HepG2 (cell line): Measurements from ENCODE around the gene SLC25A22. TPM values are rescaled to one million over a fixed set of nuclear protein-coding genes. Genes with fewer than 3 reads are reported as not detected.

Source experiments
- AGO1 ChIP-seq: fragments of 200-400 bp; formaldehyde crosslinking; IDR thresholded peaks from 2 replicates; pipeline ENCODE4 v1.6.1; 2017; ENCODE audit warnings: mild to moderate bottlenecking, low read depth, low read length, moderate library complexity; ENCODE audit not compliant: poor library complexity, severe bottlenecking
- CBX2 ChIP-seq, 2 experiments: fragments of 200-600 bp in 1 of 2; sonication (generic); formaldehyde crosslinking in 1 of 2; IDR thresholded peaks; 2 replicates each; pipeline versions ENCODE4 v1.7.0 to v1.8.1; 2018 to 2022; ENCODE audit warnings: low read depth in 2 of 2, low read length in 1 of 2, mild to moderate bottlenecking in 1 of 2, missing genetic modification reagents in 1 of 2
- ERF ChIP-seq: IDR thresholded peaks from 2 replicates; pipeline ENCODE4 v1.6.1; 2018; ENCODE audit warnings: missing biosample characterization, missing genetic modification reagents
- KLF9 ChIP-seq: IDR thresholded peaks from 2 replicates; pipeline ENCODE4 v1.6.1; 2016; ENCODE audit warnings: low read depth
- RBM39 ChIP-seq: fragments of 200-400 bp; formaldehyde crosslinking; IDR thresholded peaks from one replicate; pipeline ENCODE4 v1.6.1; 2018; ENCODE audit warnings: antibody characterized with exemption, mild to moderate bottlenecking, low read depth, low read length; ENCODE audit not compliant: poor library complexity, severe bottlenecking
- SSRP1 ChIP-seq: IDR thresholded peaks from 2 replicates; pipeline ENCODE4 v1.6.1; 2016; ENCODE audit warnings: control low read depth
- ZBTB42 ChIP-seq: sonication (generic); formaldehyde crosslinking; IDR thresholded peaks from 2 replicates; pipeline ENCODE4 v1.5.0; 2020; ENCODE audit warnings: mild to moderate bottlenecking, missing genetic modification reagents
- ZEB1 ChIP-seq: IDR thresholded peaks from 2 replicates; pipeline ENCODE4 v1.6.1; 2012; ENCODE audit warnings: mild to moderate bottlenecking, low read depth, inconsistent platforms; ENCODE audit not compliant: insufficient replicate concordance
- ZFP41 ChIP-seq: sonication (generic); formaldehyde crosslinking; IDR thresholded peaks from 2 replicates; pipeline ENCODE4 v1.4.0; 2020; ENCODE audit warnings: mild to moderate bottlenecking, missing genetic modification reagents, borderline replicate concordance
- ZNF329 ChIP-seq: sonication (generic); formaldehyde crosslinking; IDR thresholded peaks from 2 replicates; pipeline ENCODE4 v1.9.0; 2021; ENCODE audit warnings: low read depth, mild to moderate bottlenecking, missing genetic modification reagents
- ZNF558 ChIP-seq: sonication (generic); formaldehyde crosslinking; IDR thresholded peaks from 2 replicates; pipeline ENCODE4 v1.9.0; 2022; ENCODE audit warnings: mild to moderate bottlenecking, missing genetic modification reagents, borderline replicate concordance
- ZNF703 ChIP-seq: sonication (generic); formaldehyde crosslinking; IDR thresholded peaks from 2 replicates; pipeline ENCODE4 v1.5.1; 2020; ENCODE audit warnings: missing genetic modification reagents, mild to moderate bottlenecking, moderate library complexity, borderline replicate concordance
- ZNF766 ChIP-seq: sonication (generic); formaldehyde crosslinking; IDR thresholded peaks from 2 replicates; pipeline ENCODE4 v1.5.0; 2020; ENCODE audit warnings: missing genetic modification reagents, borderline replicate concordance
- polyA plus RNA-seq, 8 experiments: library from polyadenylated mRNA; depleted of rRNA in 3 of 8; stranded (reverse) in 7 of 8; unstranded in 1 of 8; fragments of >200 nt; fragmentation: Illumina TruSeq in 4 of 8; extraction: Trizol in 4 of 8; gene quantifications; 2 replicates each; pipeline versions ENCODE4 v1.2.1 to v1.2.3, GENCODE V29; 2011 to 2016; ENCODE audit warnings: low read depth in 4 of 8, missing spikeins in 1 of 8, mixed read lengths in 1 of 8; ENCODE audit not compliant: insufficient read depth in 1 of 8
- total RNA-seq, 5 experiments: library from RNA; depleted of rRNA; stranded (reverse); fragments of >200 nt; fragmentation: Illumina TruSeq; extraction: Trizol; gene quantifications; 2 replicates each; pipeline ENCODE4 v1.2.3, GENCODE V29; 2016; ENCODE audit warnings: low read depth in 1 of 5
- TF ChIP-seq, protein P1 (sequence below): sonication (generic); formaldehyde crosslinking; IDR thresholded peaks from 2 replicates; pipeline ENCODE4 v1.9.0; 2021; ENCODE audit warnings: missing genetic modification reagents, mild to moderate bottlenecking, borderline replicate concordance
- TF ChIP-seq, protein P2 (sequence below): IDR thresholded peaks from 2 replicates; pipeline ENCODE4 v1.6.1; 2012; ENCODE audit warnings: low read depth, low read length, improper control_type of control experiment
- TF ChIP-seq, protein P3 (sequence below): sonication (generic); formaldehyde crosslinking; IDR thresholded peaks from 2 replicates; pipeline ENCODE4 v1.4.0; 2020; ENCODE audit warnings: mild to moderate bottlenecking, missing genetic modification reagents
- TF ChIP-seq, protein P4 (sequence below): sonication (generic); formaldehyde crosslinking; IDR thresholded peaks from 2 replicates; pipeline ENCODE4 v1.5.0; 2020; ENCODE audit warnings: missing genetic modification reagents
- TF ChIP-seq, protein P5 (sequence below): sonication (generic); formaldehyde crosslinking; IDR thresholded peaks from 2 replicates; pipeline ENCODE4 v1.5.1; 2020; ENCODE audit warnings: missing genetic modification reagents, mild to moderate bottlenecking, borderline replicate concordance
- TF ChIP-seq, protein P6 (sequence below): sonication (generic); IDR thresholded peaks from 2 replicates; pipeline ENCODE4 v1.6.1; 2016; ENCODE audit warnings: low read depth, borderline replicate concordance

The SLC25A22 gene
- total and polyA plus RNA-seq, 2 of the 13 experiments (the other 11 are each of a cell fraction or from before 2014, with no cell fraction given): 12.4 to 19.2 TPM

DNA sequence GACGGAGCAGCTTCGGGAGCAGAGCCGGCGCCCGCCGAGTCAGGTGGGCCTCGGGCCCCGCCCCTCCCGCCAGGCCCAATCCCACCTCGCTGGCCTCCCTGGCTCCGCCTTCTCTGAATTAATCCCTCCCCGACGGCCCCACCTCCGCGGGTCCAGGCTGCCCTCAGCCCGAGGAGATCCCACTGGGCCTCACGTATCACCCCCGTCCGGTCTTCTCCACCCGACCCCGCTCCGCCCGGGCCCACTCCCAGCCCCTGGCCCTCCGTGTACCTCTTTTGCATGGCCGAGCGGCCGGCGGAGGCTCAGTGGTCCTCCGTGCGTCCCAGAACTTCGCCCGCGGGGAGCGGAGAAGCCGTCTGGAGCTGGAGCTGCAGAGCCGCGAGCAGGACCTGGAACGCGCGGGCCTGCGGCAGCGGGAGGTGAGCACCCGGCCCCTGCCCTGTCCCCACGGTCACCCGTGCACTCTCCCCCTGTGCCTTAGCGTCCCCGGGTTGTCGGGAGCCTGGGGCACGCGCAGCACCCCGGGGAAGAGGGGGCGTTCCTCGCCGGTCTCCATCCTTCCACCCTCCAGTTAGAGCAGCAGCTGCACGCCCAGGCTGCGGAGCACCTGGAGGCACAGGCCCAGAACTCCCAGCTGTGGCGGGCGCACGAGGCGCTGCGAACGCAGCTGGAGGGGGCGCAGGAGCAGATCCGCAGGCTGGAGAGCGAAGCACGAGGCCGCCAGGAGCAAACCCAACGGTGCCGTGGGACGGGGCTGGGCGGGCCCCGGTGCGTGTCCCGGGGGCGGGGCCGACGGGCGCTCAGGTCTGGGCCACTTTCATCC is 32.4 kb upstream of the SLC25A22 start (continued):
- TF ChIP-seq, protein P1, sequence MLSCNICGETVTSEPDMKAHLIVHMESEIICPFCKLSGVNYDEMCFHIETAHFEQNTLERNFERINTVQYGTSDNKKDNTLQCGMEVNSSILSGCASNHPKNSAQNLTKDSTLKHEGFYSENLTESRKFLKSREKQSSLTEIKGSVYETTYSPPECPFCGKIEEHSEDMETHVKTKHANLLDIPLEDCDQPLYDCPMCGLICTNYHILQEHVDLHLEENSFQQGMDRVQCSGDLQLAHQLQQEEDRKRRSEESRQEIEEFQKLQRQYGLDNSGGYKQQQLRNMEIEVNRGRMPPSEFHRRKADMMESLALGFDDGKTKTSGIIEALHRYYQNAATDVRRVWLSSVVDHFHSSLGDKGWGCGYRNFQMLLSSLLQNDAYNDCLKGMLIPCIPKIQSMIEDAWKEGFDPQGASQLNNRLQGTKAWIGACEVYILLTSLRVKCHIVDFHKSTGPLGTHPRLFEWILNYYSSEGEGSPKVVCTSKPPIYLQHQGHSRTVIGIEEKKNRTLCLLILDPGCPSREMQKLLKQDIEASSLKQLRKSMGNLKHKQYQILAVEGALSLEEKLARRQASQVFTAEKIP (CRISPR knock-in tag): no peak
- TF ChIP-seq, protein P2, sequence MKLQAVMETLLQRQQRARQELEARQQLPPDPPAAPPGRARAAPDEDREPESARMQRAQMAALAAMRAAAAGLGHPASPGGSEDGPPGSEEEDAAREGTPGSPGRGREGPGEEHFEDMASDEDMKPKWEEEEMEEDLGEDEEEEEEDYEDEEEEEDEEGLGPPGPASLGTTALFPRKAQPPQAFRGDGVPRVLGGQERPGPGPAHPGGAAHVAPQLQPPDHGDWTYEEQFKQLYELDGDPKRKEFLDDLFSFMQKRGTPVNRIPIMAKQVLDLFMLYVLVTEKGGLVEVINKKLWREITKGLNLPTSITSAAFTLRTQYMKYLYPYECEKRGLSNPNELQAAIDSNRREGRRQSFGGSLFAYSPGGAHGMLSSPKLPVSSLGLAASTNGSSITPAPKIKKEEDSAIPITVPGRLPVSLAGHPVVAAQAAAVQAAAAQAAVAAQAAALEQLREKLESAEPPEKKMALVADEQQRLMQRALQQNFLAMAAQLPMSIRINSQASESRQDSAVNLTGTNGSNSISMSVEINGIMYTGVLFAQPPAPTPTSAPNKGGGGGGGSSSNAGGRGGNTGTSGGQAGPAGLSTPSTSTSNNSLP: no peak
- TF ChIP-seq ZNF766 (CRISPR knock-in tag) (no peak), ZNF558 (peak; percentile 28; the same call in 1 of the 2 replicates), ZFP41 (no peak), ZBTB42 (CRISPR knock-in tag) (no peak), ZNF703 (CRISPR knock-in tag) (no peak), CBX2 (IDR thresholded peaks at IDR 0.05; ENCODE audit: low read depth, low read length) (no peak), CBX2 (CRISPR knock-in tag; IDR thresholded peaks at IDR 0.05; ENCODE audit: low read depth) (no peak), KLF9 (CRISPR knock-in tag) (no peak), ZNF329 (CRISPR knock-in tag) (0 out of 2 replicates have a peak, but pooled peaks have one; percentile 42), SSRP1 (CRISPR knock-in tag) (no peak), ERF (no peak), ZEB1 (no peak), RBM39 (peak; percentile 71), AGO1 (peak; percentile 65)
- TF ChIP-seq, protein P3, sequence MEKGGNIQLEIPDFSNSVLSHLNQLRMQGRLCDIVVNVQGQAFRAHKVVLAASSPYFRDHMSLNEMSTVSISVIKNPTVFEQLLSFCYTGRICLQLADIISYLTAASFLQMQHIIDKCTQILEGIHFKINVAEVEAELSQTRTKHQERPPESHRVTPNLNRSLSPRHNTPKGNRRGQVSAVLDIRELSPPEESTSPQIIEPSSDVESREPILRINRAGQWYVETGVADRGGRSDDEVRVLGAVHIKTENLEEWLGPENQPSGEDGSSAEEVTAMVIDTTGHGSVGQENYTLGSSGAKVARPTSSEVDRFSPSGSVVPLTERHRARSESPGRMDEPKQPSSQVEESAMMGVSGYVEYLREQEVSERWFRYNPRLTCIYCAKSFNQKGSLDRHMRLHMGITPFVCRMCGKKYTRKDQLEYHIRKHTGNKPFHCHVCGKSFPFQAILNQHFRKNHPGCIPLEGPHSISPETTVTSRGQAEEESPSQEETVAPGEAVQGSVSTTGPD (CRISPR knock-in tag): no peak
- TF ChIP-seq, protein P4, sequence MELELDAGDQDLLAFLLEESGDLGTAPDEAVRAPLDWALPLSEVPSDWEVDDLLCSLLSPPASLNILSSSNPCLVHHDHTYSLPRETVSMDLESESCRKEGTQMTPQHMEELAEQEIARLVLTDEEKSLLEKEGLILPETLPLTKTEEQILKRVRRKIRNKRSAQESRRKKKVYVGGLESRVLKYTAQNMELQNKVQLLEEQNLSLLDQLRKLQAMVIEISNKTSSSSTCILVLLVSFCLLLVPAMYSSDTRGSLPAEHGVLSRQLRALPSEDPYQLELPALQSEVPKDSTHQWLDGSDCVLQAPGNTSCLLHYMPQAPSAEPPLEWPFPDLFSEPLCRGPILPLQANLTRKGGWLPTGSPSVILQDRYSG (CRISPR knock-in tag): no peak
- TF ChIP-seq, protein P5, sequence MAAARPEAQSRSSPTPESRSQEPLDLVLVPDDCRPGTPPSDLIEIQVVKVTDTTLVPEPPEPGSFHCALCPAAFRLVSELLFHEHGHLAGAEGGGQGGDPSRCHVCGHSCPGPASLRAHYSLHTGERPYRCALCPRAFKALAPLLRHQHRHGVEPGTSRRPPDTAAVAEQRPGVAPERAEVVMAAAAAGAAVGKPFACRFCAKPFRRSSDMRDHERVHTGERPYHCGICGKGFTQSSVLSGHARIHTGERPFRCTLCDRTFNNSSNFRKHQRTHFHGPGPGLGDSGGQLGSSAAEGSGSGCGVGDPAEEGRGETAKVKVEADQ (CRISPR knock-in tag): no peak
- TF ChIP-seq, protein P6, sequence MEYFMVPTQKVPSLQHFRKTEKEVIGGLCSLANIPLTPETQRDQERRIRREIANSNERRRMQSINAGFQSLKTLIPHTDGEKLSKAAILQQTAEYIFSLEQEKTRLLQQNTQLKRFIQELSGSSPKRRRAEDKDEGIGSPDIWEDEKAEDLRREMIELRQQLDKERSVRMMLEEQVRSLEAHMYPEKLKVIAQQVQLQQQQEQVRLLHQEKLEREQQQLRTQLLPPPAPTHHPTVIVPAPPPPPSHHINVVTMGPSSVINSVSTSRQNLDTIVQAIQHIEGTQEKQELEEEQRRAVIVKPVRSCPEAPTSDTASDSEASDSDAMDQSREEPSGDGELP: peak; percentile 56; the same call in 1 of the 2 replicates
